Neutrophil (primary cell): ENCODE data around the gene KLHL15.
A peak's percentile ranks its signal among the peaks of the same experiment; 100 is the strongest.

Experiments used
- H3K27ac ChIP-seq: fragments of 200-600 bp; sonication (generic); 2 replicates; pipeline ENCODE4 v1.5.1; 2016; ENCODE audit warnings: mild to moderate bottlenecking, moderate library complexity
- H3K27me3 ChIP-seq: fragments of 200-600 bp; sonication (generic); 2 replicates; pipeline ENCODE4 v1.6.0; 2016; ENCODE audit warnings: mild to moderate bottlenecking
- H3K36me3 ChIP-seq: fragments of 200-600 bp; sonication (generic); 2 replicates; pipeline ENCODE4 v1.5.1; 2017
- H3K4me1 ChIP-seq, 2 experiments: fragments of 200-600 bp in 1 of 2; sonication (generic) in 1 of 2; 1 replicate in 1 of 2; 2 replicates in 1 of 2; pipeline versions ENCODE4 v1.5.1 to v1.6.1; 2013 to 2016; ENCODE audit warnings: low read depth in 1 of 2, low read length in 1 of 2, mild to moderate bottlenecking in 1 of 2, moderate library complexity in 1 of 2; ENCODE audit not compliant: control insufficient read depth in 1 of 2, insufficient read depth in 1 of 2
- H3K4me3 ChIP-seq, 2 experiments: fragments of 200-600 bp in 1 of 2; sonication (generic) in 1 of 2; 1 replicate in 1 of 2; 2 replicates in 1 of 2; pipeline ENCODE4 v1.5.1; 2013 to 2016; ENCODE audit warnings: low read depth in 1 of 2, low read length in 1 of 2, mild to moderate bottlenecking in 1 of 2, moderate library complexity in 1 of 2
- H3K9me3 ChIP-seq: fragments of 200-600 bp; sonication (generic); 2 replicates; pipeline ENCODE4 v1.5.1; 2016
- CTCF ChIP-seq: fragments of 200-600 bp; sonication (generic); IDR thresholded peaks from 2 replicates; pipeline ENCODE4 v1.5.1; 2016; ENCODE audit warnings: antibody characterized with exemption

The KLHL15 gene

GRCh38 chrX:24025741-24026403 lies 1.1 kb downstream of the KLHL15 start:
- no peaks in the 10 kb centered on the region for H3K27me3 ChIP-seq
- H3K27ac ChIP-seq, result peak overlapping the region; percentile 97
- TF ChIP-seq CTCF, result no peak
- H3K9me3 ChIP-seq, result no peaks in the 10 kb centered on the region
- no peaks in the 10 kb centered on the region for H3K36me3 ChIP-seq
- H3K4me3 ChIP-seq, result peak overlapping the region; percentile 72 to 80
- peaks cover 7 to 21% of the 10 kb centered on the region in 2 experiments for H3K4me1 ChIP-seq

- Histone ChIP-seq H3K27ac (peak overlapping the region; percentile 97), H3K9me3 (no peaks in the 10 kb centered on the region), H3K27me3 (no peaks in the 10 kb centered on the region), H3K4me1 (peaks cover 7 to 21% of the 10 kb centered on the region in 2 experiments), H3K4me3 (peak overlapping the region; percentile 72 to 80), H3K36me3 (no peaks in the 10 kb centered on the region)
- TF ChIP-seq CTCF, result peak; percentile 50
Observed at GRCh38 chrX:24024819-24025740, 1.9 kb downstream of the KLHL15 start.

GRCh38 chrX:24023972-24024669 lies 2.9 kb downstream of the KLHL15 start:
- H3K4me3 ChIP-seq, result peak overlapping the region; percentile 72 to 73
- no peaks in the 10 kb centered on the region for H3K9me3 ChIP-seq
- no peak for TF ChIP-seq CTCF
- H3K4me1 ChIP-seq, result peaks cover 7 to 21% of the 10 kb centered on the region in 2 experiments
- H3K36me3 ChIP-seq, result no peaks in the 10 kb centered on the region
- H3K27me3 ChIP-seq, result no peaks in the 10 kb centered on the region
- peak overlapping the region; percentile 97 for H3K27ac ChIP-seq

GRCh38 chrX:24023544-24023943 lies 3.4 kb downstream of the KLHL15 start:
- no peaks in the 10 kb centered on the region for H3K27me3 ChIP-seq
- no peaks in the 10 kb centered on the region for H3K9me3 ChIP-seq
- H3K36me3 ChIP-seq, result no peaks in the 10 kb centered on the region
- no peak for TF ChIP-seq CTCF
- peak overlapping the region in 1 of 2 experiments; percentile 73 for H3K4me3 ChIP-seq
- H3K4me1 ChIP-seq, result peaks cover 7 to 21% of the 10 kb centered on the region in 2 experiments
- no peak overlapping the region for H3K27ac ChIP-seq

GRCh38 chrX:24020306-24020876 lies 6.6 kb downstream of the KLHL15 start:
- Histone ChIP-seq H3K9me3 (no peaks in the 10 kb centered on the region), H3K36me3 (no peaks in the 10 kb centered on the region), H3K27ac (no peak overlapping the region), H3K4me1 (peaks cover 7 to 11% of the 10 kb centered on the region in 2 experiments), H3K27me3 (no peaks in the 10 kb centered on the region), H3K4me3 (no peak overlapping the region)
- no peak for TF ChIP-seq CTCF
